ENCODE measurements around the gene ANKRD49. TPM values are rescaled to one million over a fixed set of nuclear protein-coding genes. Genes with fewer than 3 reads are reported as not detected.

ANKRD49 gene
- total RNA-seq, 1 donor from 2014 or later, result 4.4 TPM

DNA sequence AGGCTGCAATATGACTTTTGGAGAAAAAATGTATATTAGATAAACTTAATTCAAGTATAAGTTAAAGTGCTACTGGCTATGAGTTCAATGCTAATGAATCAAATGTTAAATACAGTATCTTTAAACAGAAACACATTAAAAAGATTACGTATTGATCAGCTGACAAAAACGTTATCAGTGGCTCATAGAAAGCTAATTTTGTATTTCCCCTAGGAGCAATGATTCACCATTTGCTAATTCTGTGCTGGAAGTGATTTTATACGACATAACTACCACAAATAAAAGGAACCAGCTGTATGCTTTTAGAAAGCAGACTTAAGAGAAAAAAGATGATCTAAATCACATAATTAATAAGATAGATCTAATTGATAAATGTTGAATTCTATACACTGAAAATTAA is 43.7 kb upstream of the ANKRD49 start:
- Histone ChIP-seq H3K4me1 (no peaks in the 10 kb centered on the region), H3K27me3 (ENCODE audit: low read depth) (no peaks in the 10 kb centered on the region), H3K36me3 (peaks cover 50% of the 10 kb centered on the region), H3K4me3 (no peak overlapping the region), H3K27ac (replicated peaks) (no peak overlapping the region), H3K9me3 (replicated peaks) (no peaks in the 10 kb centered on the region)
- TF ChIP-seq, protein P1, sequence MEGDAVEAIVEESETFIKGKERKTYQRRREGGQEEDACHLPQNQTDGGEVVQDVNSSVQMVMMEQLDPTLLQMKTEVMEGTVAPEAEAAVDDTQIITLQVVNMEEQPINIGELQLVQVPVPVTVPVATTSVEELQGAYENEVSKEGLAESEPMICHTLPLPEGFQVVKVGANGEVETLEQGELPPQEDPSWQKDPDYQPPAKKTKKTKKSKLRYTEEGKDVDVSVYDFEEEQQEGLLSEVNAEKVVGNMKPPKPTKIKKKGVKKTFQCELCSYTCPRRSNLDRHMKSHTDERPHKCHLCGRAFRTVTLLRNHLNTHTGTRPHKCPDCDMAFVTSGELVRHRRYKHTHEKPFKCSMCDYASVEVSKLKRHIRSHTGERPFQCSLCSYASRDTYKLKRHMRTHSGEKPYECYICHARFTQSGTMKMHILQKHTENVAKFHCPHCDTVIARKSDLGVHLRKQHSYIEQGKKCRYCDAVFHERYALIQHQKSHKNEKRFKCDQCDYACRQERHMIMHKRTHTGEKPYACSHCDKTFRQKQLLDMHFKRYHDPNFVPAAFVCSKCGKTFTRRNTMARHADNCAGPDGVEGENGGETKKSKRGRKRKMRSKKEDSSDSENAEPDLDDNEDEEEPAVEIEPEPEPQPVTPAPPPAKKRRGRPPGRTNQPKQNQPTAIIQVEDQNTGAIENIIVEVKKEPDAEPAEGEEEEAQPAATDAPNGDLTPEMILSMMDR (IDR thresholded peaks at IDR 0.05; ENCODE audit: borderline replicate concordance), result no peak
- DNase-seq, result no peak
- intact Hi-C loops (cut with micrococcal nuclease), result no loop called here

DNA sequence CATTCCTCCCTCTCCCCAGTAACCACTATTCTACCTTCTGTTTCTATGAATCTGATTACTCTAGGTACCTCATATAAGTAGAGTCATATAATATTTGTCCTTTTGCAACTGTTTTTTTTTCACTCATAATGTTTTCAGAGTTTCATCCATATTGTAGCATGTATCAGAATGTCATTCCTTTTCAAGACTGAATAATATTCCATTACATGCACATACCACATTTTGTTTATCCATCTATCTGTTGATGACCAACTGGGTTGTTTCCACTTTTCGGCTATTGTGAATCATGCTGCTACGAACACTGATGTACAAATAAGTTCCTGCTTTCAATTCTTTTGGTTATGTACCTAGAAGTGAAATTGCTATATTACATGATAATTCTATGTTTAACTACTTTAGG is 40.8 kb upstream of the ANKRD49 start:
- no peaks in the 10 kb centered on the region for H3K4me1 ChIP-seq
- peaks cover 47% of the 10 kb centered on the region for H3K36me3 ChIP-seq
- H3K9me3 ChIP-seq (replicated peaks), result no peaks in the 10 kb centered on the region
- intact Hi-C loops (cut with micrococcal nuclease), result no loop called here
- TF ChIP-seq, protein P1 (IDR thresholded peaks at IDR 0.05; ENCODE audit: borderline replicate concordance), result no peak
- no peak overlapping the region for H3K27ac ChIP-seq (replicated peaks)
- H3K4me3 ChIP-seq, result no peak overlapping the region
- no peak for DNase-seq
- H3K27me3 ChIP-seq (ENCODE audit: low read depth), result no peaks in the 10 kb centered on the region

DNA sequence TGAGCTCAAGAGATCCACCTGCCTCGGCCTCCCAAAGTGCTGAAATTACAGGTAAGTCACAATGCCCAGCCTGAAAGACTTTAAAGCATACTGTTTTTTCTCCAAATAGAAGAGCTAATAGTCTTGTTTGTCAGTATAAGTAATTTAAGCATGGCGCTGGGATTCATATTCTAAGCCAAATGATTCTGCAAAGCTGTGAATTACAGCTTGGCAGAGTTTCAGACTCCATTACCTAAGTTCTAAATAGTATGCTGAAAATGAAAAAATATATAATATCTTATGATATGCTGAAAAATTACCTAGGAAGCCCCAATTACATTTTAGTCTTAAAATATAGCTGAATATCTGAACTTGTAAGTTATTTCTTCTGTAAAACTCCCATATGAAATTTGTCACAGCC is 39.5 kb upstream of the ANKRD49 start:
- Histone ChIP-seq H3K4me3 (no peak overlapping the region), H3K27me3 (ENCODE audit: low read depth) (no peaks in the 10 kb centered on the region)
- intact Hi-C loops (cut with micrococcal nuclease), result no loop called here

DNA sequence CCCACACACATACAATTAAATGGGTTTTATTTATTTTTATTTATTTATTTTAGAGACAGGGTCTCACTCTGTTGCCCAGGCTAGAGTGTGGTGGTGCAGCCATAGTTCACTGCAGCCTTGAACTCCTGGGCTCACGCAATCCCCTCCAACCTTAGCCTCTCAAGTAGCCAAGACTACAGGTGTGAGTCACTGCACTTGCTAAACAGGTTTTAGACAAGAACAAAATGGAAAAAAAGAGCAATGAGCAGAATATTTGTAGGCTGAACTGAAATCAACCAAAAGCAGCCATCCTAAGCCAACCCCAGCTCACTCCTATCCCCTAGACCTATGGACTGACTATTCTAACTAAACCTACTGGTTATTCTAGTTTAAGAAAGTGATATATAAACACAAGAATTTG is 37.9 kb upstream of the ANKRD49 start:
- Histone ChIP-seq H3K4me1 (no peaks in the 10 kb centered on the region), H3K4me3 (no peak overlapping the region), H3K9me3 (replicated peaks) (no peaks in the 10 kb centered on the region), H3K27ac (replicated peaks) (no peak overlapping the region), H3K36me3 (peaks cover 63% of the 10 kb centered on the region), H3K27me3 (ENCODE audit: low read depth) (no peaks in the 10 kb centered on the region)
- DNase-seq, result no peak
- intact Hi-C loops (cut with micrococcal nuclease), result no loop called here
- TF ChIP-seq, protein P1 (IDR thresholded peaks at IDR 0.05; ENCODE audit: borderline replicate concordance), result no peak

More for the DNA sequence above, 39.5 kb upstream of the ANKRD49 start:
- DNase-seq, result no peak
- peaks cover 47% of the 10 kb centered on the region for H3K36me3 ChIP-seq
- TF ChIP-seq, protein P1 (IDR thresholded peaks at IDR 0.05; ENCODE audit: borderline replicate concordance), result no peak
- H3K27ac ChIP-seq (replicated peaks), result no peak overlapping the region
- H3K9me3 ChIP-seq (replicated peaks), result no peaks in the 10 kb centered on the region
- no peaks in the 10 kb centered on the region for H3K4me1 ChIP-seq

DNA sequence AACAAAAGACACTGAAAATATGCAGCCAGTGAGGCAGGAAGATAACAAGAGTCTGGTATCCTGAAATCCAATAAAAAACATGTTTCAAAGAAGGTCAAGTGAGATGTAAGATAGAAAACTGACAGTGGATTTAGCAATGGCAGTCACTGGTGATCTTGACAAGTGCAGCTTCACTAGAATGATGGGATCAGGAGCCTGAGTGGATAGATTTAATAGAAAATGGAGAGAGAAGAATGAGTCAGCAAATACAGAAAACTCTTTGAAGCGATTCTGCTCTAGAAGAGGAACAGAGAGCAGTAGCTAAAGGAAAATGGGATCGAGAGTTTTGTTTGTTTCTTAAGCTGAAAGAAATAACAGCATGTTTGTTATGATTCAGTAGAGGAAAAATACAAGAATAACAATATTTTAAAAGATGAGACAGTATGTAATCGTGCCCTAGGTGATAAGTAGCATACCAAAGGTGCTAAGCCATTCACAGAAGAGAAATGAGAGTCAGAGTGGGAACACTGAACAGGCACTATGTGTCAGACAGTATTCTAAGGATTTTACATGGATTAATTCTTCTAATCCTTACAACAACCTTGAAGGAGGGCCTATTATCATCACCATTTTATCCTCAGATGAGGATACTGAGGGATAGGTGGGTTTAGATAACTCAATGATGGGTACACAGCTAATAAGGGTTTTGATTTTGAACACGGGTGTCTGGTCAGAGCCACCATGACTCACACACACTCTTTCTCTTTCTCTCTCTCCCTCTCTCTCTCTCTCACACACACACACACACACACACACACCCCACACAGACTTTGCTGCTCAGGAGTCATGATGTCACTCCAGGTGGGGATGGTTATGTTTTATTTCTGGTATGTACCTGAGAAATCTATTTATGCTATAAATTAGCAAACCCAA is 36.4 kb upstream of the ANKRD49 start:
- Histone ChIP-seq H3K27ac (replicated peaks) (no peak overlapping the region), H3K4me1 (no peaks in the 10 kb centered on the region), H3K4me3 (no peak overlapping the region), H3K9me3 (replicated peaks) (no peaks in the 10 kb centered on the region), H3K36me3 (peaks cover 73% of the 10 kb centered on the region), H3K27me3 (ENCODE audit: low read depth) (no peaks in the 10 kb centered on the region)
- DNase-seq, result no peak
- TF ChIP-seq, protein P1 (IDR thresholded peaks at IDR 0.05; ENCODE audit: borderline replicate concordance), result no peak
- intact Hi-C loops (cut with micrococcal nuclease), result no loop called here

Measured in left ventricle myocardium inferior (tissue), 1 donor.